GM12878 (cell line): ENCODE measurements around the gene SPDYE1. TPM values are rescaled to one million over a fixed set of nuclear protein-coding genes. Genes with fewer than 3 reads are reported as not detected.

Experiments
- ATAC-seq: fragments of 200-7000 bp; cut with Tn5 transposase; 3 replicates; pipeline ENCODE4 v1.9.1; 2020; ENCODE audit warnings: mild to moderate bottlenecking, moderate library complexity
- BruUV-seq: library from RNA; stranded (reverse); fragments of 400-500 nt; replicated peaks from 2 replicates; lab custom pipeline; 2021; lab: Mats Ljungman, UMichigan
- CTCF ChIA-PET: fragments of 300-600 bp; sonication (Branson Sonifier 250); formaldehyde crosslinking; extraction: SDS; loops from one replicate; lab custom pipeline; 2021; ENCODE audit warnings: inconsistent platforms; lab: Yijun Ruan, JAX
- POLR2A ChIA-PET: fragments of 350-600 bp; formaldehyde crosslinking; extraction: SDS; loops from one replicate; lab custom pipeline; 2021; ENCODE audit warnings: inconsistent platforms; lab: Charles Lee
- RAD21 ChIA-PET: fragments of 300-600 bp; sonication (Branson Sonifier 250); formaldehyde crosslinking; loops from one replicate; lab custom pipeline; 2023; ENCODE audit warnings: antibody characterized with exemption; ENCODE audit not compliant: unreplicated experiment; lab: Charles Lee
- SMC1A ChIA-PET: fragments of 300-600 bp; sonication (Branson Sonifier 250); formaldehyde crosslinking; loops from one replicate; lab custom pipeline; 2023; ENCODE audit not compliant: unreplicated experiment, uncharacterized antibody; lab: Charles Lee
- DNase-seq: peaks from one replicate; pipeline ENCODE4 v3.0.0-alpha.2; 2011; ENCODE audit warnings: low read depth, low spot score
- FAIRE-seq: peaks from 3 replicates; lab custom pipeline; 2011; peaks lifted over from hg19 to GRCh38; lab: Jason Lieb, UNC
- H2AFZ ChIP-seq: 2 replicates; pipeline ENCODE4 v1.6.0; 2011; ENCODE audit warnings: low read depth, low read length, control low read depth; ENCODE audit not compliant: control insufficient read depth
- H3K27ac ChIP-seq: 2 replicates; pipeline ENCODE4 v1.5.1; 2011; ENCODE audit warnings: control low read depth; ENCODE audit not compliant: control insufficient read depth, insufficient read depth
- H3K27me3 ChIP-seq, 2 experiments: replicated peaks in 1 of 2; 2 replicates each; pipeline versions ENCODE4 v1.6.0 to v1.6.1; 2011; ENCODE audit warnings: low read length in 1 of 2; ENCODE audit not compliant: control insufficient read depth in 2 of 2, insufficient read depth in 2 of 2
- H3K36me3 ChIP-seq, 2 experiments: 2 replicates each; pipeline ENCODE4 v1.5.1; 2011; ENCODE audit warnings: low read length in 1 of 2; ENCODE audit not compliant: control insufficient read depth in 2 of 2, insufficient read depth in 2 of 2
- H3K4me1 ChIP-seq: 2 replicates; pipeline ENCODE4 v1.6.1; 2011; ENCODE audit warnings: mild to moderate bottlenecking, low read length, moderate library complexity, mixed read lengths; ENCODE audit not compliant: control insufficient read depth, insufficient read depth
- H3K4me2 ChIP-seq: 2 replicates; pipeline ENCODE4 v1.6.0; 2011; ENCODE audit warnings: control low read depth; ENCODE audit not compliant: control insufficient read depth, insufficient read depth
- H3K4me3 ChIP-seq: fragments of 200-600 bp; sonication (generic); 2 replicates; pipeline ENCODE4 v1.5.1; 2016
- H3K79me2 ChIP-seq: 2 replicates; pipeline ENCODE4 v1.6.0; 2011; ENCODE audit warnings: low read length; ENCODE audit not compliant: control insufficient read depth, insufficient read depth
- H3K9ac ChIP-seq: 2 replicates; pipeline ENCODE4 v1.8.0; 2011; ENCODE audit warnings: low read length, control low read depth, mixed read lengths; ENCODE audit not compliant: control insufficient read depth, insufficient read depth
- H3K9me3 ChIP-seq: replicated peaks from 3 replicates; pipeline ENCODE4 v1.5.1; 2011; ENCODE audit warnings: mild to moderate bottlenecking, low read length; ENCODE audit not compliant: control insufficient read depth, insufficient read depth
- H4K20me1 ChIP-seq: 2 replicates; pipeline ENCODE4 v1.6.0; 2011; ENCODE audit not compliant: control insufficient read depth, insufficient read depth
- BCL3 ChIP-seq: IDR thresholded peaks from 2 replicates; pipeline ENCODE4 v1.6.1; 2011; ENCODE audit warnings: borderline replicate concordance, low read depth, mild to moderate bottlenecking, moderate library complexity, low read length; ENCODE audit not compliant: insufficient read depth, poor library complexity, severe bottlenecking
- CBX3 ChIP-seq: fragments of 200-600 bp; sonication (generic); IDR thresholded peaks from 2 replicates; pipeline ENCODE4 v1.6.1; 2016; ENCODE audit warnings: low read depth, borderline replicate concordance
- HCFC1 ChIP-seq: fragments of 150-350 bp; IDR thresholded peaks from 2 replicates; pipeline ENCODE4 v1.6.1; 2014; ENCODE audit warnings: low read length
- LARP7 ChIP-seq: fragments of 450-650 bp; IDR thresholded peaks from 2 replicates; pipeline ENCODE4 v1.6.1; 2017; ENCODE audit warnings: mild to moderate bottlenecking
- NFXL1 ChIP-seq: fragments of 450-650 bp; IDR thresholded peaks from 2 replicates; pipeline ENCODE4 v1.6.1; 2017; ENCODE audit warnings: antibody characterized with exemption, mild to moderate bottlenecking, borderline replicate concordance
- NFYA ChIP-seq: IDR thresholded peaks from 2 replicates; pipeline ENCODE4 v1.6.1; 2011; ENCODE audit warnings: low read depth, mild to moderate bottlenecking, low read length, improper control_type of control experiment, borderline replicate concordance
- RELA ChIP-seq: fragments of 450-650 bp; IDR thresholded peaks from 2 replicates; pipeline ENCODE4 v1.8.0; 2014; ENCODE audit warnings: borderline replicate concordance; ENCODE audit not compliant: partially characterized antibody
- ZBTB40 ChIP-seq: fragments of 450-650 bp; IDR thresholded peaks from 2 replicates; pipeline ENCODE4 v1.6.1; 2016; ENCODE audit warnings: mild to moderate bottlenecking, moderate library complexity, borderline replicate concordance
- ZNF217 ChIP-seq: fragments of 450-650 bp; IDR thresholded peaks from 2 replicates; pipeline ENCODE4 v1.6.1; 2017; ENCODE audit warnings: antibody characterized with exemption, mild to moderate bottlenecking
- ZNF274 ChIP-seq: IDR thresholded peaks from one replicate; pipeline ENCODE4 v1.8.0; 2011; ENCODE audit not compliant: insufficient read length, insufficient read depth
- WGBS: methylation state at CpG from one replicate; pipeline ENCODE4 v1.1.6; 2016; ENCODE audit warnings: low lambda C conversion rate; ENCODE audit not compliant: insufficient replicate concordance, insufficient coverage; ENCODE audit errors: missing lambda C conversion rate; 5-methylcytosine and 5-hydroxymethylcytosine counted together
- in situ Hi-C: fragments of 300-500 bp; cut with MboI; formaldehyde crosslinking; loops from 9 replicates; pipeline ENCODE4 v1.14.3; 2018; ENCODE audit warnings: mixed read lengths
- intact Hi-C: fragments of 100-400 bp; cut with micrococcal nuclease; formaldehyde crosslinking; loops from one replicate; pipeline ENCODE4 v1.14.2; 2022; ENCODE audit not compliant: unreplicated experiment
- polyA plus RNA-seq, 11 experiments: library from polyadenylated mRNA; depleted of rRNA in 4 of 11; unstranded in 6 of 11; stranded (reverse) in 5 of 11; fragments of >200 nt; fragmentation: Nextera tagmentation in 4 of 11; fragmentation: Illumina TruSeq in 1 of 11; extraction: Ambion mirVana in 4 of 11; extraction: Trizol in 1 of 11; gene quantifications; 1 replicate in 1 of 11; 2 replicates in 10 of 11; pipeline versions ENCODE4 v1.2.1 to v1.2.3, GENCODE V29; 2011 to 2016; ENCODE audit warnings: inconsistent platforms in 2 of 11, missing spikeins in 2 of 11, low read depth in 1 of 11
- total RNA-seq, 4 experiments: library from RNA; depleted of rRNA in 3 of 4; stranded (reverse); fragments of >200 nt in 3 of 4; fragmentation: Illumina TruSeq in 1 of 4; extraction: Trizol in 1 of 4; gene quantifications; 2 replicates each; pipeline versions ENCODE4 v1.2.1 to v1.2.3, GENCODE V29; 2013 to 2021
- TF ChIP-seq, protein P1 (sequence below): IDR thresholded peaks from 2 replicates; pipeline ENCODE4 v1.6.1; 2012; ENCODE audit warnings: low read length, inconsistent platforms

SPDYE1 gene
- total and polyA plus RNA-seq, 10 of the 15 experiments (the other 5 are each of a cell fraction or from before 2014, with no cell fraction given): 0.04 to 1.3 (median 0.07) TPM; not detected in 3

GRCh38 chr7:44044315-44045225, 46.9 kb downstream of the SPDYE1 start, which contains the start of gene DBNL:
Gene DBNL, plus strand, starts transcription at chr7:44044702. Its CDS starts 36 bp downstream, at chr7:44044738.
- no TSS peak for BruUV-seq
- intact Hi-C loops: no loop called here
- POLR2A ChIA-PET: interaction anchor here (0.7 to 2.1 kb wide), 8 partner anchors 20 to 165 kb away, joined by 3 to 16 read pairs (median 4); partner anchors contain the start of gene YKT6
- TF ChIP-seq ZNF217 (no peak), HCFC1 (peak; percentile 49; the same call in 1 of the 2 replicates), BCL3 (no peak), ZBTB40 (peak; percentile 95), CBX3 (no peak), RELA (no peak), NFYA (no peak), NFXL1 (no peak), LARP7 (0 out of 2 replicates have a peak, but pooled peaks have one; percentile 47), ZNF274 (no peak)
- TF ChIP-seq, protein P1, sequence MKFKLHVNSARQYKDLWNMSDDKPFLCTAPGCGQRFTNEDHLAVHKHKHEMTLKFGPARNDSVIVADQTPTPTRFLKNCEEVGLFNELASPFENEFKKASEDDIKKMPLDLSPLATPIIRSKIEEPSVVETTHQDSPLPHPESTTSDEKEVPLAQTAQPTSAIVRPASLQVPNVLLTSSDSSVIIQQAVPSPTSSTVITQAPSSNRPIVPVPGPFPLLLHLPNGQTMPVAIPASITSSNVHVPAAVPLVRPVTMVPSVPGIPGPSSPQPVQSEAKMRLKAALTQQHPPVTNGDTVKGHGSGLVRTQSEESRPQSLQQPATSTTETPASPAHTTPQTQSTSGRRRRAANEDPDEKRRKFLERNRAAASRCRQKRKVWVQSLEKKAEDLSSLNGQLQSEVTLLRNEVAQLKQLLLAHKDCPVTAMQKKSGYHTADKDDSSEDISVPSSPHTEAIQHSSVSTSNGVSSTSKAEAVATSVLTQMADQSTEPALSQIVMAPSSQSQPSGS: no peak

More at GRCh38 chr7:44044315-44045225, 46.9 kb downstream of the SPDYE1 start, which contains the start of gene DBNL:
- in situ Hi-C loops: no loop called here
- Histone ChIP-seq H3K79me2 (peaks cover 47% of the 10 kb centered on the region), H4K20me1 (peaks cover 9% of the 10 kb centered on the region), H2AFZ (peak within 1 kb of the TSS; percentile 88), H3K9me3 (no peaks in the 10 kb centered on the region), H3K9ac (peak within 1 kb of the TSS; percentile 82), H3K4me1 (peaks cover 15% of the 10 kb centered on the region), H3K27ac (peak within 1 kb of the TSS; percentile 88), H3K4me2 (peak within 1 kb of the TSS; percentile 96), H3K36me3 (peaks cover under 1% of the 10 kb centered on the region in 2 experiments; a peak in 2 of 4 replicates), H3K4me3 (peak within 1 kb of the TSS; percentile 83), H3K27me3 (no peaks in the 10 kb centered on the region)
- ChIA-PET SMC1A (interaction anchor here (0.8 to 1.8 kb wide), 4 partner anchors 14 to 37 kb away, joined by 3 to 6 read pairs (median 4); no protein-coding TSS in a partner anchor), RAD21 (interaction anchor here (1.0 to 2.1 kb wide), 2 partner anchors 25 to 52 kb away, joined by 3 to 6 read pairs; no protein-coding TSS in a partner anchor), CTCF (interaction anchor here (1.1 to 1.2 kb wide), 2 partner anchors 24 to 152 kb away, joined by 4 to 5 read pairs; no protein-coding TSS in a partner anchor)
- FAIRE-seq (no peak), ATAC-seq (peak; percentile 83), DNase-seq (peak; percentile 45)
- 1% methylated on average over 59 of the region's 74 CpGs for WGBS
